Activated CD8-positive, alpha-beta memory T cell treated with anti-CD3 and anti-CD28 coated beads, Interleukin-2, amount 10 ng/mL, durations not matched to agents 7 days and 5 days (primary cell): ENCODE measurements around the gene JPH3. TPM values are rescaled to one million over a fixed set of nuclear protein-coding genes. Genes with fewer than 3 reads are reported as not detected.
A peak's percentile ranks its signal among the peaks of the same experiment; 100 is the strongest.

ENCODE experiments used
- ATAC-seq: fragments of 150-1000 bp; cut with Tn5 transposase; one replicate; pipeline ENCODE4 v1.10.0; 2021; ENCODE audit warnings: moderate library complexity
- CTCF ChIA-PET: fragments of 350-600 bp; sonication (Branson Sonifier 250); formaldehyde crosslinking; loops from one replicate; lab custom pipeline; 2021; ENCODE audit warnings: antibody characterized with exemption; lab: Charles Lee
- DNase-seq: peaks from one replicate; pipeline ENCODE4 v3.0.0-alpha.2; 2020
- H3K27ac Mint-ChIP-seq: one replicate; pipeline ENCODE4 v1.8.0; 2021; ENCODE audit warnings: mild to moderate bottlenecking, mixed read lengths
- H3K27me3 Mint-ChIP-seq: one replicate; pipeline ENCODE4 v1.8.0; 2021; ENCODE audit warnings: mixed read lengths
- H3K36me3 Mint-ChIP-seq: one replicate; pipeline ENCODE4 v1.8.0; 2021; ENCODE audit warnings: mild to moderate bottlenecking, mixed read lengths
- H3K4me1 Mint-ChIP-seq: one replicate; pipeline ENCODE4 v1.8.0; 2021; ENCODE audit warnings: mixed read lengths
- H3K4me3 Mint-ChIP-seq: one replicate; pipeline ENCODE4 v1.8.0; 2021; ENCODE audit warnings: mild to moderate bottlenecking, moderate library complexity, mixed read lengths
- H3K9me3 Mint-ChIP-seq: one replicate; pipeline ENCODE4 v1.8.0; 2022; ENCODE audit warnings: low read depth, mixed read lengths
- total RNA-seq, 2 experiments: library from RNA; stranded (reverse); gene quantifications; one replicate each; pipeline ENCODE4 v1.2.3, GENCODE V29; 2021

JPH3 gene
- total RNA-seq, 2 experiments from 2014 or later, result not detected

GRCh38 chr16:87597324-87597830 is 4.9 kb upstream of the JPH3 start:
- H3K9me3 Mint-ChIP-seq, result no peaks in the 10 kb centered on the region
- ATAC-seq (no peak), DNase-seq (no peak)
- CTCF ChIA-PET, result no interaction called here
- H3K4me3 Mint-ChIP-seq, result no peak overlapping the region
- no peak overlapping the region for H3K27ac Mint-ChIP-seq
- H3K36me3 Mint-ChIP-seq, result no peaks in the 10 kb centered on the region
- H3K4me1 Mint-ChIP-seq, result no peaks in the 10 kb centered on the region
- H3K27me3 Mint-ChIP-seq, result peaks cover 30% of the 10 kb centered on the region

GRCh38 chr16:87598431-87598830 is 3.9 kb upstream of the JPH3 start:
- no peak for ATAC-seq
- no peaks in the 10 kb centered on the region for H3K36me3 Mint-ChIP-seq
- peaks cover 5% of the 10 kb centered on the region for H3K4me1 Mint-ChIP-seq
- peaks cover 36% of the 10 kb centered on the region for H3K27me3 Mint-ChIP-seq
- no peak overlapping the region for H3K4me3 Mint-ChIP-seq
- CTCF ChIA-PET, result no interaction called here
- H3K27ac Mint-ChIP-seq, result no peak overlapping the region
- DNase-seq, result no peak
- H3K9me3 Mint-ChIP-seq, result no peaks in the 10 kb centered on the region

GRCh38 chr16:87600246-87600645 is 2.1 kb upstream of the JPH3 start:
- H3K9me3 Mint-ChIP-seq, result no peaks in the 10 kb centered on the region
- CTCF ChIA-PET, result no interaction called here
- H3K4me1 Mint-ChIP-seq, result peaks cover 7% of the 10 kb centered on the region
- H3K4me3 Mint-ChIP-seq, result no peak overlapping the region
- no peak overlapping the region for H3K27ac Mint-ChIP-seq
- ATAC-seq (no peak), DNase-seq (no peak)
- no peaks in the 10 kb centered on the region for H3K36me3 Mint-ChIP-seq
- peaks cover 53% of the 10 kb centered on the region for H3K27me3 Mint-ChIP-seq

GRCh38 chr16:87601401-87601981 is 817 bp upstream of the JPH3 start:
- DNase-seq, result no peak
- no peak overlapping the region for H3K4me3 Mint-ChIP-seq
- ATAC-seq, result no peak
- CTCF ChIA-PET, result no interaction called here
- H3K9me3 Mint-ChIP-seq, result no peaks in the 10 kb centered on the region
- H3K36me3 Mint-ChIP-seq, result no peaks in the 10 kb centered on the region
- H3K27ac Mint-ChIP-seq, result no peak overlapping the region
- H3K4me1 Mint-ChIP-seq, result peaks cover 7% of the 10 kb centered on the region
- peaks cover 63% of the 10 kb centered on the region for H3K27me3 Mint-ChIP-seq

GRCh38 chr16:87602821-87603683 is 744 bp downstream of the JPH3 start:
- peaks cover 7% of the 10 kb centered on the region for H3K4me1 Mint-ChIP-seq
- DNase-seq (no peak), ATAC-seq (no peak)
- H3K27ac Mint-ChIP-seq, result peak overlapping the region; percentile 12
- no peak overlapping the region for H3K4me3 Mint-ChIP-seq
- no peaks in the 10 kb centered on the region for H3K9me3 Mint-ChIP-seq
- H3K27me3 Mint-ChIP-seq, result peaks cover 66% of the 10 kb centered on the region
- CTCF ChIA-PET, result no interaction called here
- H3K36me3 Mint-ChIP-seq, result no peaks in the 10 kb centered on the region

- no peak for DNase-seq
- CTCF ChIA-PET, result interaction anchor here (1.4 kb wide), 1 partner anchor 32 kb away, joined by 6 read pairs; no protein-coding TSS in a partner anchor
- Mint-ChIP-seq H3K36me3 (no peaks in the 10 kb centered on the region), H3K4me3 (no peak overlapping the region), H3K27ac (no peak overlapping the region), H3K27me3 (peaks cover 66% of the 10 kb centered on the region), H3K9me3 (no peaks in the 10 kb centered on the region), H3K4me1 (peaks cover 7% of the 10 kb centered on the region)
- ATAC-seq, result no peak
Measured at GRCh38 chr16:87603684-87604633, 1.7 kb downstream of the JPH3 start.

- CTCF ChIA-PET, result interaction anchor here (1.4 kb wide), 1 partner anchor 32 kb away, joined by 6 read pairs; no protein-coding TSS in a partner anchor
- H3K27ac Mint-ChIP-seq, result no peak overlapping the region
- no peaks in the 10 kb centered on the region for H3K36me3 Mint-ChIP-seq
- no peak overlapping the region for H3K4me3 Mint-ChIP-seq
- H3K27me3 Mint-ChIP-seq, result peaks cover 59% of the 10 kb centered on the region
- H3K9me3 Mint-ChIP-seq, result no peaks in the 10 kb centered on the region
- DNase-seq (no peak), ATAC-seq (no peak)
- H3K4me1 Mint-ChIP-seq, result peaks cover 7% of the 10 kb centered on the region
Measured at GRCh38 chr16:87604634-87605111, 2.4 kb downstream of the JPH3 start.

GRCh38 chr16:87607223-87607622 is 4.9 kb downstream of the JPH3 start:
- no peak for ATAC-seq
- CTCF ChIA-PET, result no interaction called here
- Mint-ChIP-seq H3K9me3 (no peaks in the 10 kb centered on the region), H3K4me3 (no peak overlapping the region), H3K27ac (no peak overlapping the region), H3K27me3 (peaks cover 38% of the 10 kb centered on the region), H3K36me3 (no peaks in the 10 kb centered on the region), H3K4me1 (peaks cover 7% of the 10 kb centered on the region)
- no peak for DNase-seq

GRCh38 chr16:87607871-87608270 is 5.6 kb downstream of the JPH3 start:
- no peak for ATAC-seq
- H3K36me3 Mint-ChIP-seq, result no peaks in the 10 kb centered on the region
- peaks cover 7% of the 10 kb centered on the region for H3K4me1 Mint-ChIP-seq
- peaks cover 38% of the 10 kb centered on the region for H3K27me3 Mint-ChIP-seq
- no peak overlapping the region for H3K4me3 Mint-ChIP-seq
- H3K27ac Mint-ChIP-seq, result no peak overlapping the region
- CTCF ChIA-PET, result no interaction called here
- H3K9me3 Mint-ChIP-seq, result no peaks in the 10 kb centered on the region
- DNase-seq, result no peak

- Mint-ChIP-seq H3K27ac (no peak overlapping the region), H3K36me3 (no peaks in the 10 kb centered on the region), H3K4me1 (peaks cover 2% of the 10 kb centered on the region), H3K27me3 (peaks cover 32% of the 10 kb centered on the region), H3K4me3 (no peak overlapping the region), H3K9me3 (no peaks in the 10 kb centered on the region)
- DNase-seq, result peak; percentile 66
- no peak for ATAC-seq
- CTCF ChIA-PET, result no interaction called here
Measured at GRCh38 chr16:87608400-87608985, 6.2 kb downstream of the JPH3 start.

GRCh38 chr16:87610026-87610425 is 7.7 kb downstream of the JPH3 start:
- DNase-seq (no peak), ATAC-seq (no peak)
- Mint-ChIP-seq H3K9me3 (no peaks in the 10 kb centered on the region), H3K4me3 (no peak overlapping the region), H3K27me3 (peaks cover 18% of the 10 kb centered on the region), H3K27ac (no peak overlapping the region), H3K4me1 (no peaks in the 10 kb centered on the region), H3K36me3 (no peaks in the 10 kb centered on the region)
- CTCF ChIA-PET, result no interaction called here

GRCh38 chr16:87611456-87611855 is 9.1 kb downstream of the JPH3 start:
- no peak overlapping the region for H3K27ac Mint-ChIP-seq
- H3K36me3 Mint-ChIP-seq, result no peaks in the 10 kb centered on the region
- DNase-seq, result no peak
- ATAC-seq, result no peak
- CTCF ChIA-PET, result no interaction called here
- no peaks in the 10 kb centered on the region for H3K4me1 Mint-ChIP-seq
- no peaks in the 10 kb centered on the region for H3K9me3 Mint-ChIP-seq
- H3K27me3 Mint-ChIP-seq, result peaks cover 5% of the 10 kb centered on the region
- no peak overlapping the region for H3K4me3 Mint-ChIP-seq

GRCh38 chr16:87613961-87614360 is 11.7 kb downstream of the JPH3 start:
- CTCF ChIA-PET, result no interaction called here
- Mint-ChIP-seq H3K4me3 (no peak overlapping the region), H3K27me3 (no peaks in the 10 kb centered on the region), H3K9me3 (no peaks in the 10 kb centered on the region), H3K27ac (no peak overlapping the region), H3K36me3 (no peaks in the 10 kb centered on the region), H3K4me1 (no peaks in the 10 kb centered on the region)
- ATAC-seq (no peak), DNase-seq (no peak)
